Endothelial cell of umbilical vein (primary cell): ENCODE measurements around the gene LTBP1. TPM values are rescaled to one million over a fixed set of nuclear protein-coding genes. Genes with fewer than 3 reads are reported as not detected.

Experiments
- BruUV-seq: library from RNA; stranded (reverse); fragments of 400-500 nt; replicated peaks from 2 replicates; lab custom pipeline; 2021; lab: Mats Ljungman, UMichigan
- CTCF ChIA-PET: fragments of 300-600, 350-600 bp; sonication (Branson Sonifier 250); formaldehyde crosslinking; loops from one replicate; lab custom pipeline; 2021; ENCODE audit warnings: antibody characterized with exemption, inconsistent platforms; lab: Charles Lee
- POLR2A ChIA-PET: fragments of 300-600, 350-600 bp; sonication (Branson Sonifier 250); formaldehyde crosslinking; loops from one replicate; lab custom pipeline; 2021; ENCODE audit warnings: antibody characterized with exemption, inconsistent platforms; lab: Charles Lee
- DNase-seq: peaks from one replicate; pipeline ENCODE4 v3.0.0-alpha.2; 2011; ENCODE audit warnings: low read depth, low spot score
- FAIRE-seq: peaks from 2 replicates; lab custom pipeline; 2011; peaks lifted over from hg19 to GRCh38; lab: Jason Lieb, UNC
- H2AFZ ChIP-seq: 2 replicates; pipeline ENCODE4 v1.6.0; 2012; ENCODE audit warnings: low read depth, low read length, control low read depth, inconsistent platforms
- H3K27ac ChIP-seq: 2 replicates; pipeline ENCODE4 v1.5.1; 2011; ENCODE audit warnings: low read depth, mild to moderate bottlenecking, control low read depth, low read length, moderate library complexity; ENCODE audit not compliant: insufficient read depth
- H3K27me3 ChIP-seq, 2 experiments: 2 replicates each; pipeline versions ENCODE4 v1.6.0 to v1.6.1; 2011; ENCODE audit warnings: low read length in 2 of 2, mixed read lengths in 1 of 2; ENCODE audit not compliant: control insufficient read depth in 2 of 2, insufficient read depth in 2 of 2
- H3K36me3 ChIP-seq, 2 experiments: 2 replicates in 1 of 2; 3 replicates in 1 of 2; pipeline ENCODE4 v1.5.1; 2011; ENCODE audit warnings: low read length in 2 of 2, mild to moderate bottlenecking in 1 of 2, moderate library complexity in 1 of 2; ENCODE audit not compliant: control insufficient read depth in 2 of 2, insufficient read depth in 2 of 2; ENCODE audit errors: extremely low read depth in 1 of 2
- H3K4me1 ChIP-seq: 3 replicates; pipeline ENCODE4 v1.5.1; 2011; ENCODE audit warnings: mild to moderate bottlenecking, low read length; ENCODE audit not compliant: control insufficient read depth, insufficient read depth; ENCODE audit errors: extremely low read depth
- H3K4me2 ChIP-seq: 2 replicates; pipeline ENCODE4 v1.6.1; 2011; ENCODE audit warnings: low read length, control low read depth, mixed read lengths; ENCODE audit not compliant: insufficient read depth
- H3K4me3 ChIP-seq, 3 experiments: fragments of 200-600 bp in 1 of 3; sonication (generic), shearing (Covaris generic) in 1 of 3; replicated peaks in 1 of 3; 2 replicates each; pipeline ENCODE4 v1.5.1; 2011 to 2016; ENCODE audit warnings: control low read depth in 3 of 3, low read length in 3 of 3, mild to moderate bottlenecking in 2 of 3, inconsistent platforms in 1 of 3, low read depth in 1 of 3, moderate library complexity in 1 of 3; ENCODE audit not compliant: insufficient read depth in 1 of 3
- H3K79me2 ChIP-seq: 2 replicates; pipeline ENCODE4 v1.6.0; 2012; ENCODE audit warnings: low read length, inconsistent platforms; ENCODE audit not compliant: control insufficient read depth, insufficient read depth
- H3K9ac ChIP-seq: replicated peaks from 2 replicates; pipeline ENCODE3; 2011; ENCODE audit warnings: low read length, control low read depth; ENCODE audit not compliant: insufficient read depth; ENCODE audit errors: extremely low read depth
- H3K9me1 ChIP-seq: replicated peaks from 3 replicates; pipeline ENCODE4 v1.6.0; 2011; ENCODE audit warnings: mild to moderate bottlenecking, low read length; ENCODE audit not compliant: control insufficient read depth, insufficient read depth; ENCODE audit errors: extremely low read depth
- H3K9me3 ChIP-seq: replicated peaks from 2 replicates; pipeline ENCODE4 v1.5.1; 2012; ENCODE audit warnings: low read length, inconsistent platforms; ENCODE audit not compliant: control insufficient read depth, insufficient read depth
- H4K20me1 ChIP-seq: replicated peaks from 2 replicates; pipeline ENCODE3; 2011; ENCODE audit warnings: mild to moderate bottlenecking, low read length; ENCODE audit not compliant: control insufficient read depth, insufficient read depth; ENCODE audit errors: extremely low read depth
- CTCF ChIP-seq, 2 donors: IDR thresholded peaks; 1 replicate in 1 of 2; 2 replicates in 1 of 2; pipeline ENCODE4 v1.5.1; 2011; ENCODE audit warnings: low read length in 2 of 2, mild to moderate bottlenecking in 2 of 2, moderate library complexity in 2 of 2, control low read depth in 1 of 2, inconsistent platforms in 1 of 2, low read depth in 1 of 2; ENCODE audit not compliant: insufficient read depth in 1 of 2; ENCODE audit errors: extremely low read depth in 1 of 2
- EZH2 ChIP-seq: IDR thresholded peaks from 2 replicates; pipeline ENCODE4 v1.6.1; 2012; ENCODE audit warnings: borderline replicate concordance, low read depth, mild to moderate bottlenecking, moderate library complexity, low read length, inconsistent platforms; ENCODE audit not compliant: severe bottlenecking
- GATA2 ChIP-seq: IDR thresholded peaks from 2 replicates; pipeline ENCODE4 v1.7.0; 2011; ENCODE audit warnings: low read depth, mild to moderate bottlenecking, moderate library complexity, mixed read lengths, low read length; ENCODE audit not compliant: insufficient read length, insufficient read depth
- JUN ChIP-seq: IDR thresholded peaks from 2 replicates; pipeline ENCODE4 v1.6.1; 2011; ENCODE audit warnings: borderline replicate concordance, low read depth; ENCODE audit not compliant: insufficient read length, insufficient read depth
- MAX ChIP-seq: IDR thresholded peaks from 2 replicates; pipeline ENCODE4 v1.6.1; 2011; ENCODE audit not compliant: insufficient read depth, insufficient read length
- MYC ChIP-seq: IDR thresholded peaks from one replicate; pipeline ENCODE4 v1.6.1; 2011; ENCODE audit warnings: mild to moderate bottlenecking, low read depth, low read length
- POLR2A ChIP-seq: IDR thresholded peaks from 2 replicates; pipeline ENCODE4 v1.6.1; 2012; ENCODE audit warnings: low read depth, mild to moderate bottlenecking, control low read depth, low read length
- POLR2AphosphoS5 ChIP-seq: IDR thresholded peaks from 2 replicates; pipeline ENCODE4 v1.6.1; 2012; ENCODE audit warnings: low read depth, mild to moderate bottlenecking, control low read depth, low read length, moderate library complexity; ENCODE audit not compliant: insufficient read depth
- dilution Hi-C: fragments of 300-500 bp; cut with MboI; formaldehyde crosslinking; loops from one replicate; pipeline ENCODE4 v1.15.0; 2019; ENCODE audit warnings: low sequenced_read_pairs; ENCODE audit not compliant: extremely low pct_ligation_motif_present
- intact Hi-C: fragments of 100-400 bp; cut with micrococcal nuclease; formaldehyde crosslinking; loops from one replicate; pipeline ENCODE4 v1.10.0; 2022
- polyA plus RNA-seq, 4 experiments: library from polyadenylated mRNA; depleted of rRNA in 3 of 4; stranded (reverse) in 3 of 4; unstranded in 1 of 4; fragments of >200 nt; gene quantifications; 2 replicates each; pipeline versions ENCODE4 v1.2.1 to v1.2.3, GENCODE V29; 2011 to 2012; ENCODE audit warnings: missing spikeins in 1 of 4
- total RNA-seq: library from RNA; stranded (reverse); gene quantifications from 2 replicates; pipeline ENCODE4 v1.2.3, GENCODE V29; 2021

The LTBP1 gene
- total and polyA plus RNA-seq, 2 donors (not counting 3 experiments of a cell fraction or from before 2014, with no cell fraction given): 57.4 to 68.2 TPM

DNA sequence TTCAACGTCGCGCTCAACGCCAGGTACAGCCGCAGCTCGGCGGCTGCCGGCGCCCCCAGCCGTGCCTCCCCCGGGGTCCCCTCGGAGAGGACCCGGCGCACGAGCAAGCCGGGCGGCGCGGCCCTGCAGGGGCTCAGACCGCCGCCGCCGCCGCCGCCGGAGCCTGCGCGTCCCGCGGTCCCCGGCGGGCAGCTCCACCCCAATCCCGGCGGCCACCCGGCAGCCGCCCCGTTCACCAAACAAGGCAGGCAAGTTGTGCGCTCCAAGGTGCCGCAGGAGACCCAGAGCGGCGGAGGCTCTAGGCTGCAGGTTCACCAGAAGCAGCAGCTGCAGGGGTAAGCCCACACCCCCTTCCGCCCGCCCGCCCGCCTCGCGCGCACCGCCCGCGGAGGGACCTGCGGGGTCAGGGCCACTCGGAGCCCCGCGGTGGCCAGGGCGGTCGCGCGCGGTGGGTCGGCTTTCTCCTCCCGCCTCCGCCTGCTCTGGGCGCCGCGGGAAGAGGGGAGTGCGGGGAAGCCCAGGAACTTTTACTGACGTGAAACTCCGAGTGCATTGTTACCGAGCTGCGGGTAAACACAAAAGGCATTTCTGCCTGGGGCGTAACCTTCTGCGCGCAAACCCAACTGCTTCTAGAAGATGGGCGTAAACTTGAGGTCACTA, 861 bp downstream of the LTBP1 start:
- H3K9me1 ChIP-seq: no peaks in the 10 kb centered on the region
- CTCF ChIA-PET: interaction anchor here (1.0 to 3.0 kb wide), 11 partner anchors 21 to 448 kb away, joined by 3 to 13 read pairs (median 5); no protein-coding TSS in a partner anchor
- POLR2A ChIA-PET: interaction anchor here (1.2 kb wide), 1 partner anchor 139 kb away, joined by 3 read pairs; no protein-coding TSS in a partner anchor

DNA sequence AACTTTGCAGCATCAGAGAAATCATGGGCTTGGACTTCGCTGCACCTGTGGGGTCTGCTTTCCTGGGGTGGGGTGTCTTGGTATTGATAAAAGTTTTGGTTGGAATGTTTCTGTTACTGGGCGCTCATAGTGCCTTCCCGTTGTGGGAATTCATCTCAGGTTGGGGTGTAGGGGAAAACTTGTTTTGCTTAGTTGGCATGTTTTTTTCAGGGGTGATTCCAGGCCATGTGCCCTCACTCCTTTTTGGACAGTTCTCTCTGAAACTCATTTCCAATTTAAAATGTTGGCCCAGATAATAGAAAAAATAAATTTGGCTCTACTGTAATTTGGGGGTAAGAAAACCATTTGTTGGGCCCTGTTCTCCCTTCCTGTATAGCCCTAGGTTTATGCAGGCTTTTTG, 1.5 kb downstream of the LTBP1 start:
- peak overlapping the region; percentile 50 for H3K27ac ChIP-seq
- ChIA-PET POLR2A (no interaction called here), CTCF (interaction anchor here (1.0 to 3.0 kb wide), 8 partner anchors 21 to 424 kb away, joined by 3 to 13 read pairs (median 6); no protein-coding TSS in a partner anchor)
- no peaks in the 10 kb centered on the region for H3K36me3 ChIP-seq
- H3K9me1 ChIP-seq: no peaks in the 10 kb centered on the region
- H3K4me1 ChIP-seq: peaks cover 10% of the 10 kb centered on the region
- H3K9ac ChIP-seq: peak overlapping the region; percentile 72
- H4K20me1 ChIP-seq: no peaks in the 10 kb centered on the region
- H3K9me3 ChIP-seq: no peaks in the 10 kb centered on the region
- H3K4me3 ChIP-seq: peak overlapping the region; percentile 50 to 86 (median 55)
- intact Hi-C loops: loop anchor here (5.0 kb wide), 2 partner anchors 124 to 319 kb away; no protein-coding TSS in a partner anchor
- DNase-seq (no peak), FAIRE-seq (no peak)
- no peaks in the 10 kb centered on the region for H3K27me3 ChIP-seq
- no TSS peak for BruUV-seq
- TF ChIP-seq JUN (no peak), CTCF (IDR thresholded peaks at IDR 0.05; ENCODE audit: extremely low read depth in 1 of 2, insufficient read depth in 1 of 2, low read depth in 1 of 2, low read length in 2 of 2) (no peak), MYC (no peak), GATA2 (no peak), POLR2A (no peak), POLR2AphosphoS5 (no peak), MAX (no peak)
- H2AFZ ChIP-seq: peak overlapping the region; percentile 2
- peak overlapping the region; percentile 54 for H3K4me2 ChIP-seq
- peaks cover 9% of the 10 kb centered on the region for H3K79me2 ChIP-seq
- dilution Hi-C loops: no loop called here

More for the DNA sequence above, 861 bp downstream of the LTBP1 start:
- no peaks in the 10 kb centered on the region for H3K27me3 ChIP-seq
- intact Hi-C loops (loop anchor here (1.0 to 5.0 kb wide), 5 partner anchors 125 to 636 kb away; no protein-coding TSS in a partner anchor), dilution Hi-C loops (no loop called here)
- no peaks in the 10 kb centered on the region for H4K20me1 ChIP-seq
- H3K9me3 ChIP-seq: no peaks in the 10 kb centered on the region
- no TSS peak for BruUV-seq
- H3K4me1 ChIP-seq: peaks cover 10% of the 10 kb centered on the region
- H3K9ac ChIP-seq: peak overlapping the region; percentile 72
- H3K79me2 ChIP-seq: peaks cover 9% of the 10 kb centered on the region
- DNase-seq: peak; percentile 57
- peak overlapping the region; percentile 58 for H3K27ac ChIP-seq
- H3K4me2 ChIP-seq: peak overlapping the region; percentile 56
- peak overlapping the region; percentile 77 for H2AFZ ChIP-seq
- no peaks in the 10 kb centered on the region for H3K36me3 ChIP-seq
- TF ChIP-seq POLR2AphosphoS5: peak; percentile 14
- TF ChIP-seq EZH2: no peak
- TF ChIP-seq JUN: no peak
- FAIRE-seq: peak; percentile 90
- peak overlapping the region; percentile 50 to 86 (median 55) for H3K4me3 ChIP-seq
